IPS-15b (cell line): Measurements from ENCODE around the gene ITGA2B.
"Not testable (repeated sequence)": the region's sequence is repeated elsewhere in the genome, so short reads cannot be mapped to it uniquely, and the experiment has no call there.

Experiments used
- H3K27me3 ChIP-seq: one replicate; pipeline ENCODE4 v1.6.1; 2013; ENCODE audit warnings: low read length; ENCODE audit not compliant: control insufficient read depth, insufficient read depth
- H3K36me3 ChIP-seq: one replicate; pipeline ENCODE4 v1.6.1; 2013; ENCODE audit warnings: low read length; ENCODE audit not compliant: control insufficient read depth, insufficient read depth
- H3K4me1 ChIP-seq: one replicate; pipeline ENCODE4 v1.6.1; 2013; ENCODE audit warnings: mild to moderate bottlenecking, low read length; ENCODE audit not compliant: control insufficient read depth, insufficient read depth
- H3K4me3 ChIP-seq: one replicate; pipeline ENCODE4 v1.5.1; 2013; ENCODE audit warnings: low read depth, low read length
- H3K9ac ChIP-seq: one replicate; pipeline ENCODE4 v1.6.1; 2013; ENCODE audit warnings: low read depth, mild to moderate bottlenecking, low read length
- H3K9me3 ChIP-seq: one replicate; pipeline ENCODE4 v1.6.1; 2013; ENCODE audit warnings: mild to moderate bottlenecking, low read length; ENCODE audit not compliant: control insufficient read depth, insufficient read depth

Gene ITGA2B

DNA sequence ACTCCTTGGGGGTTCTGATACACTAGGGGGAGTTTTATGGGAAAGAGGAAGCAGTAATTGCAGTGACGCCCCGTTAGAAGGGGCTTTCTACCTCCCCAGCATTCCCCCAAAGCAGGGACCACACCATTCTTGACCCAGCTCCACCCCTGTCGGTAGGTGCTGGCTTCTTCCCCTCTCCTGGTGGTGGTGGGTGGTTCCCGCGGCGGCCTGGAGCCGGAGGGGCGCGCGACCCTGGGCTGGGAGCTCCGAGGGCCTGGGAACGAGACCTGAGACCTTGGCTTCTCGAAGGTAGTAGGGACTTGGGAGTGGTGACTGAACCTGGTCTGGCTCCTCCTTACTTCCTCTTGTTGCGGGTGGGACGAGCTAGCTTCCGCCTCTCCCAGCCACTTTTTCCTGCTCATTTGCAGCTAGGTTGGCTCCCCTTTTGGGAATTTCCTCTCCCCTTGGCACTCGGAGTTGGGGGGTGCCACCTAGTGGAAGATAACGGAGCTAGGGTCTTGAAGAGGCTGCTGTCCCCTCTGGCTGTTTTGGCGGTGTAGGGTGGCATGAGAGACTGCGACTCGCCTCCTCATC, 43.9 kb downstream of the ITGA2B start:
- no peaks in the 10 kb centered on the region for H3K9me3 ChIP-seq
- H3K9ac ChIP-seq, result peak overlapping the region; percentile 76
- peaks cover 5% of the 10 kb centered on the region for H3K4me1 ChIP-seq
- peak overlapping the region; percentile 96 for H3K4me3 ChIP-seq
- peaks cover 2% of the 10 kb centered on the region for H3K36me3 ChIP-seq
- peaks cover 4% of the 10 kb centered on the region for H3K27me3 ChIP-seq

DNA sequence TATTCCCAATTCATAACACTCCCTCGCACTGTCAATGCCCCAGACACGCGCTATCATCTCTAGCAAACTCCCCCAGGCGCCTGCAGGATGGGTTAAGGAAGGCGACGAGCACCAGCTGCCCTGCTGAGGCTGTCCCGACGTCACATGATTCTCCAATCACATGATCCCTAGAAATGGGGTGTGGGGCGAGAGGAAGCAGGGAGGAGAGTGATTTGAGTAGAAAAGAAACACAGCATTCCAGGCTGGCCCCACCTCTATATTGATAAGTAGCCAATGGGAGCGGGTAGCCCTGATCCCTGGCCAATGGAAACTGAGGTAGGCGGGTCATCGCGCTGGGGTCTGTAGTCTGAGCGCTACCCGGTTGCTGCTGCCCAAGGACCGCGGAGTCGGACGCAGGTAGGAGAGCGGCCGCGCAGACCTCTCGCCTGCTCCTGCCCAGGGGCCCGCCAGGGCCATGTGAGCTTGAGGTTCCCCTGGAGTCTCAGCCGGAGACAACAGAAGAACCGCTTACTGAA, 44.5 kb downstream of the ITGA2B start, which contains the start of gene GRN:
Gene GRN, plus strand, starts transcription at position 364 of the 515 bp plus-strand sequence. CDS start 3,863 bp downstream, outside the sequence.
- Histone ChIP-seq H3K4me3 (peak within 1 kb of the TSS; percentile 96), H3K36me3 (no peaks in the 10 kb centered on the region), H3K9me3 (no peaks in the 10 kb centered on the region), H3K4me1 (peaks cover 5% of the 10 kb centered on the region), H3K9ac (peak within 1 kb of the TSS; percentile 76), H3K27me3 (peaks cover 4% of the 10 kb centered on the region)

DNA sequence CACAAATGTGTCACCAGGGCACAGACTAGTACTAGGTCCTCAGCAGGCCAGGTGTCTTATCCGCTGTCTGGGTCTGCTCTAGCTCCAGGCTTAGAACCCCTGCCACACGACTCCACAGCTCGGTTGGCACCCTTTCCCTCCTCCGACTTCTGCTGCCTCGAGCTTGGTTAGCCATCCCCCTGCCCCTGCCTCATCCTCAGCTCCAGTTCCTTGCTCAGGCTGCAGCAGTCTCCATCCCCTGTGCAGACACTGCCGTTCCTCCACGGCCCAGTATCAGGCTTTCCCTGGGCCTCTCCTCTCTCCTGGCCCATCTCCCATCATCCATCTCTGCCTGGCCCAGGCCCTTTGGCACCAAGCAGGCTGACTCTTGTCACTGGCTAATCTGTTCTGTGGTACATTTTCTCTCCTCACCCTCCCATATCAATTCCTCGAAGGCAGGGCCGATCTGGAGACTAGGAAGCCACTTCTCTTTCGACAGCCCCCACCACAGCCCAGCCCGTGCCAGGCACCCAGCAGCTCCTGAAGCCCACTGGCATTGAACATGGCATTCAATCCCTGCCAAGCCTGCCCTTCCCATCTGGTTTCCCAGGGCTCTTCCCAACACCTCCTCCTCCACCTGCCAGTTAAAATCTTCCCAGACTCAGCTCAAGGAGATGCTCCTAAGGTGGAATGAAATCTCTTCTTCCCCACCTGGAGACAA, 45.8 kb downstream of the ITGA2B start:
- peaks cover 4% of the 10 kb centered on the region for H3K27me3 ChIP-seq
- peaks cover 5% of the 10 kb centered on the region for H3K4me1 ChIP-seq
- H3K4me3 ChIP-seq, result no peak overlapping the region
- H3K36me3 ChIP-seq, result no peaks in the 10 kb centered on the region
- no peak overlapping the region for H3K9ac ChIP-seq
- H3K9me3 ChIP-seq, result no peaks in the 10 kb centered on the region

DNA sequence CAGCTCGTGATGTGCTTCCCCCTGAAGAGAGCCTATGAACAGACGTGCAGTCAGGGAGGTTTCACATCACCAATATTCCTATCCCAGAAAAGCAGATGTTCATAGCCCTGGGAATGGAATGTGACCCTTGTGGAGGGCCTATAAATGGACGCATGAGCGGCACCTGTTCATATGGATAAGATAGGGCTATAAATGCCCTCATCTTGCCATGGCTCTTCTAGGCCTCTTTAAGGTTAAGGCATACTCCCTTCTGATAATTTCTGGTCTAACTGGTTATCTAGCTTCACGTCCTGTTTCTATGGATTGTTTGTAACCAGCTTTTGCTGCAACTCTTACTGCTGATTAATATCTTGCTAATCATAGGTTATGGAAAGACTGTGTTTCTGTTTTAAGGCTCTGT, 48.9 kb downstream of the ITGA2B start:
- H3K4me3 ChIP-seq, H3K36me3 ChIP-seq, H3K9me3 ChIP-seq, H3K9ac ChIP-seq, H3K4me1 ChIP-seq, H3K27me3 ChIP-seq: not testable (repeated sequence)

DNA sequence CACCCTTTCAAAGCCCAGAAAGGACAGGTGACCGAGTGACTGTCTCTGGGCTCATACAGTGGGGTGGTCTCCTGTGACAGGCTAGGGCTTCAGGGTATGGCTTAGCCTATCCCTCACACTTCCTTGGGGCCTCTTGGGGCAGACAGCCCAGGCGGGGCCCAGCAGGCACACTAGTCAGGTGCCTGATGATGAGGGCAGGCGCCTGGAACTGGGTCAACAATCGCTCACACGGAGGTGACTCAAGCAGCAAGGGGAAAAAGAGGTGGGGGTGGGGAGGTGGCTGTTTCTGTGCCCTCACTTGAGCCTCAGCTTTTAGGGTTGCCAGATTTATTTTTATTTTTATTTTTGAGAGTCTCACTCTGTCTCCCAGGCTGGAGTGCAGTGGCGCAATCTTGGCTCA, 50.7 kb downstream of the ITGA2B start:
- H3K36me3 ChIP-seq, result no peaks in the 10 kb centered on the region
- no peaks in the 10 kb centered on the region for H3K27me3 ChIP-seq
- H3K9ac ChIP-seq, result no peak overlapping the region
- peaks cover 6% of the 10 kb centered on the region for H3K4me1 ChIP-seq
- H3K9me3 ChIP-seq, result no peaks in the 10 kb centered on the region
- H3K4me3 ChIP-seq, result no peak overlapping the region

DNA sequence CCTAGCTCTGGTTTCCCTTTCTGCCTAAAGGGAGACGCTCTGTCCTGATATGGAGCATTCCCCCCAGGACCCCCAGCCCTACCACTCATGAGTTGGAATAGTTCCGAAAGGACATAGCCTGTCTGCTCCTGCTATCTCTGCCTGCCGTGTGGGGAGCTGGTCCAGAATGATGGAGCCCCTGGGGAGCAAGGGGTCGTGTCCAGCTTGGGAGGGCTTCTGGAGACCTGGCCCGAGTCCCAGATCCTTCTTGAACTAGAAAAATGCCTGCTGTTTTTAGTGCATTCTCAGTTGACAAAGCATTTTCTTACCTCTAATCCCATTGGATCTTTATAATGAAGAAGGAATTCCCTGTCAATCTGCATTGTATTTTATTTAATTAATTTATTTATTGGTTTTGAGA, 53.5 kb downstream of the ITGA2B start:
- no peaks in the 10 kb centered on the region for H3K27me3 ChIP-seq
- peaks cover 6% of the 10 kb centered on the region for H3K4me1 ChIP-seq
- no peak overlapping the region for H3K4me3 ChIP-seq
- H3K9ac ChIP-seq, result no peak overlapping the region
- no peaks in the 10 kb centered on the region for H3K9me3 ChIP-seq
- H3K36me3 ChIP-seq, result no peaks in the 10 kb centered on the region

DNA sequence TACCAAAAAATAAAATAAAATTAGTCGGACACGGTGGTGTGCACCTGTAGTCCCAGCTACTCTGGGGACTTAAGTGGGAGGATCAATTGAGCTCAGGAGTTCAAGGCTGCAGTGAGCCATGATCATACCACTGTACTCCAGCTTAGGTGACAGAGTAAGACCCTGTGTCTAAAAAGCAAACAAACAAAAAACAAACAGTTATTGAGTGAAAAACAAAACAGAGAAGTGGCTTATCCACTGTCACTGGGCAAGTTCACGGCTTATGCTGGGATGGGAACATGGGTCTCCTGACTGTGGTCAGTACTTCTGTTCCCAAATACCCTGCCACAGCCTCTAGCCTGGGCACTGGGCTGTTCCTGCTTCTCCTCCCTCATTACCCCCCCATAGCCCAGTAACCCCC, 53.9 kb downstream of the ITGA2B start:
- Histone ChIP-seq H3K27me3 (no peaks in the 10 kb centered on the region), H3K9ac (no peak overlapping the region), H3K4me1 (peaks cover 6% of the 10 kb centered on the region), H3K36me3 (no peaks in the 10 kb centered on the region), H3K4me3 (no peak overlapping the region), H3K9me3 (no peaks in the 10 kb centered on the region)

DNA sequence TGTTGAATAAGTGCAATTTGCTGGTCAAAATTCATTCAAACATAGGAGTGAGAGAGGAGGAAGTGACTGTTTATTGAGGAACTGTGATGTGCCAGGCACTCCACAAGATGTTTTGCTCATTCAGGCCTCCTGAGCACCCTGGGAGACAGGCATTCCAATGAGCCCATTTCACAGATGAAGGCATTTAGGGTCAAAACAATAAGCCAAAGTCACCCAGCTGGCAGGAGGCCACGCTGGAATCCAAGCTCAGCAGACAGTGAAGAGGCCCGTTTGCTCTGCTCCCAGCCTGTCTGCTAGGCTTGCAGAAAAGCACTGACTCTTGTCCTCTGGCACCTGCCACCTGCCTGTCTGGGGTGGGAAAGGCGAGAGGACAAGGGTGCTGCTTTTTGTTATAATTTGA, 54.7 kb downstream of the ITGA2B start:
- no peaks in the 10 kb centered on the region for H3K36me3 ChIP-seq
- no peaks in the 10 kb centered on the region for H3K9me3 ChIP-seq
- H3K4me1 ChIP-seq, result peaks cover 6% of the 10 kb centered on the region
- H3K27me3 ChIP-seq, result no peaks in the 10 kb centered on the region
- no peak overlapping the region for H3K9ac ChIP-seq
- H3K4me3 ChIP-seq, result no peak overlapping the region

DNA sequence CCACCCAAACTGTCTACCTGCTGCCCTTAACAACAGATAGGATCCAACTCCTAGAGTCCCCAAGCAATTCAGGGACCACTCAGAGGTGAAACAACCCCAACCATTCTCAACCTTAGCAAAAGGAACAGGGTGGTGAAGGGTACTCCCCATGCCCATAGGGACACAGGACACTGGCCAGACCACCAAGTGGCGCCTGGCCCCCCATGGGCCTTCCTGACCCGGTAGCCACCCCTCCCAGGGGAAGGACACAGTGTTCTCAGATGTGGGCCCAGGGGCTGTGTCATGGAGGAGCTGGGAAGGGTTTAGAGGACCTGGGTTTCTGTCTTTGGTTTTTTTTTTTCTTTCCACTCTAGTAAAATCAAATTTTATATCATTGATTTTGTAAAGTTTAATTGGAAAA, 55.1 kb downstream of the ITGA2B start:
- H3K36me3 ChIP-seq, result no peaks in the 10 kb centered on the region
- H3K9me3 ChIP-seq, result no peaks in the 10 kb centered on the region
- H3K27me3 ChIP-seq, result no peaks in the 10 kb centered on the region
- H3K4me1 ChIP-seq, result peaks cover 6% of the 10 kb centered on the region
- no peak overlapping the region for H3K9ac ChIP-seq
- H3K4me3 ChIP-seq, result no peak overlapping the region

DNA sequence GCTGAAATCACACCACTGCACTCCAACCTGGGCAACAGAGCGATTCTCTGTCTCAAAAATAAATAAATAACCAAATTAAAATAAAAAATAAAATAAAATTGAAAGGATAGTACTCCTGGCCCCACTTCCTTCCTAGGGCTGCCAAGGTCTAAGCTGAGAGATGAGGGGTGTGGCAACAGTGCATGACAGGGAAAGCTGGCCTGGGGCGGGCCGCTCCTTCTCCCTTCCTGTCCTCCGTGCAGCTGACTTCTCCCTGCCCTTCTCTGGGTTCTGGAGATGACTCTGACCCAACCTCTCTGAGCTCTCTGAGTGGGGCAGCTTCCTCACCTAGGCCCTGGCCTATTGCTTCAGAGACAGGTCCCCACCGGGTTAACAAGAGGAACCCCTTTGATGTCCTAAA, 56.1 kb downstream of the ITGA2B start:
- no peak overlapping the region for H3K4me3 ChIP-seq
- H3K36me3 ChIP-seq, result no peaks in the 10 kb centered on the region
- no peaks in the 10 kb centered on the region for H3K9me3 ChIP-seq
- H3K4me1 ChIP-seq, result peaks cover 6% of the 10 kb centered on the region
- H3K27me3 ChIP-seq, result no peaks in the 10 kb centered on the region
- no peak overlapping the region for H3K9ac ChIP-seq

DNA sequence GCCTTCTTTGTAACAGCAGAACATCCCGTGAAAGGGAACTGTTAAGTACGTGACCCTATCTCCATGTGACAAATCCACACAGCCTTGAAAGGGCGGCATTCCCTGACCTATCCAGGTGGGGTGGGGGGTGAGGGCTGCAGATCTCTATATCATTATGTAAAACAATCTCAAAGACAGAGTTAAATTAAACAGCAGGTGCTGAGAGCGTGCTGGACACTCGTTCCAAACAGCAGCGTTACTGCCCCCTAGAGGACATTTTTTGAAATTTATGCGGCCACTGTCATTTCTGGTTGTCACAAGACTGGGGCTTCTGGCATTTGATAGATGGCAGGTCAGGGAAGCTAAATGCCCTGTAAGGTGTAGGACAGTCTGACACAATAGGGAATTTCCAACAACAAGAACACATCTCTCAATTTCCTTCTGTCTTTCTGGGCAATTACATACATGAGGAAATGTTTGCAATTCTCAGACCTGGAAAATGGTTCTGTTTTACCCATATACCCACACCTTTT, 58.1 kb downstream of the ITGA2B start:
- peaks cover 6% of the 10 kb centered on the region for H3K4me1 ChIP-seq
- no peak overlapping the region for H3K4me3 ChIP-seq
- H3K36me3 ChIP-seq, result no peaks in the 10 kb centered on the region
- H3K27me3 ChIP-seq, result peaks cover 2% of the 10 kb centered on the region
- no peaks in the 10 kb centered on the region for H3K9me3 ChIP-seq
- no peak overlapping the region for H3K9ac ChIP-seq

DNA sequence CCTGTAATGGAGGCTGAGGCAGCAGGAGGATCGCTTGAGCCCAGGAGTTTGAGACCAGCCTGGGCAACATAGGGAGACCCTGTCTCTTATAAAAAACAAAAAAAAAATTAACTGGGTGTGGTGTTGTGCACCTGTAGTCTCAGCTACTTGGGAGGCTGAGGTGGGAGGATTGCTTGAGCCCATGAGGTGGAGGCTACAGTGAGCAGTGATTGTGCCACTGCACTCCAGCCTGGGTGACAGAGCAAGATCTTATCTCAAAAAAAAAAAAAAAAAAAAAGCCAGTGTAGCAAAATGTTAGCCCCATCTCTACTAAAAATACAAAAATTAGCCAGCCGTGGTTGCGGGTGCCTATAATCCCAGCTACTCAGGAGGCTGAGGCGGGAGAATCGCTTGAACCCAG, 59.2 kb downstream of the ITGA2B start:
- H3K4me1 ChIP-seq, H3K36me3 ChIP-seq, H3K27me3 ChIP-seq, H3K9ac ChIP-seq, H3K4me3 ChIP-seq, H3K9me3 ChIP-seq: not testable (repeated sequence)
